HG03342 (cell line): Measurements from ENCODE around the gene MYH9.

Source experiments
- ATAC-seq: cut with Tn5 transposase; IDR thresholded peaks from one replicate; pipeline ENCODE4 v1.9.1; 2021; ENCODE audit warnings: mild to moderate bottlenecking, moderate library complexity; ENCODE audit not compliant: unreplicated experiment

The MYH9 gene

GRCh38 chr22:36333644-36334043 is 54.1 kb downstream of the MYH9 start:
- no peak for ATAC-seq

DNA sequence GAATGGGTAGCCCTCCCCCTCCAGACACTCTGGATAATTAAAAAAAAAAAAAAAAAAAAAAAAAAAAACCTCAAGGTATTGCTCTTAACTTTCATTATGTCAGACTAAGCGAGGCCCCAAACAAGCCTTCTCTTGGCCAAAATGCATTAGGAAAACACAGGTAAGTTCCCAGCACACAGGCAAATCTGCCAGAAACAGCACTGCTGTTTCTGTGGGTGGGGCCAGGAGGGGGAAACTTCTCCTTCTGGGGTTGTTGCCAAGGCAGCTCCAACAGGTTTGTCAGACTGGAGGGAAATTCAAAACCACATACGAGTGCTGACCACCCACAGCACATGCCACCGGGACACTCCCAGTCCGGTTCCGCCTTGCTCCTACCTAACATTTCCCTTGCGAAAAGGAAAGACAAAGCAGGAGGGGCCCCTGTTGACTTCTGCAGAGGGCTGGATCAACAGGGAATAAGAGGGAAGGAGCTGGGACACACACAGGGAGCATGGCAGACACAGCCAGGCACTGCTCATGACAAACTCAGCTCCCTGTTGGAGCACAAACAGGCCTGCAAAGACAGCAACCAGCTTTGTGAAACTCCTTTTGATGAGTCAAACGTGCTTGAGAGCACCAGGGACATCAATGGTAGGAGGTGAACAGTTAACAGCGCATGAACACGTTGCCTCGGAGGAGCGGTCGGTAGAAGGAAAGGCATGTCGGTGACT is 55.0 kb downstream of the MYH9 start:
- no peak for ATAC-seq

- ATAC-seq: no peak
Observed at GRCh38 chr22:36331912-36332622, 55.7 kb downstream of the MYH9 start.

DNA sequence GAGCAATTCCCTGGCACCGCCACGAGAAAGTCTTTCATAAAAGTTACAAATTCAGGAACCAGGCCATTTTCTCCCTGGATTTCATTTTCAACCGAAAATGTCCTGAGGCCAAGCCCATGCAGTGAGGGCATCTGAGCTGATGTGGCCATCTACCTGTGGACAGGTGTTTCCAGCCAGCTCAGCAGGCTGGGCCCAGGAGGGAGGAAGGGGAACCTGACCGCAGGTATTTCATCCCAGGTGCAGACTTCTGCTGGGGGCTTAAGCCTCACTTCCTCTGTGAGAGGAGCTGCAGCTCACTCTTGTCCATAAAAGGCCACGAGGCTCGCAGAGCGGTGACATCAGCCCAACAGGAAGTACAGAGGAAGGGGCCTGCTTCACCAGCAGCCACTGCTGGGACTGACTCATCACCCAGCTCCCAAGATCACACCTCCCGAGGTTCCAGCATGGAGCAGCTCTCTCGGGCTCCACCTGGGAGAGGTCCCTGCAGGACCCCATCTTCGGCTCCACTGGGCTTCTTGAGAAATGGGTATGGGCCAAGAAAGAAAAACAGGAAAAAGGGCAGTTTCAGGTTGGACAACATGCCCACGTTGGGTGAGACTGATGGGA is 56.4 kb downstream of the MYH9 start:
- no peak for ATAC-seq

GRCh38 chr22:36330655-36331305 is 57.0 kb downstream of the MYH9 start:
- no peak for ATAC-seq

- no peak for ATAC-seq
Observed at GRCh38 chr22:36330127-36330526, 57.6 kb downstream of the MYH9 start.

DNA sequence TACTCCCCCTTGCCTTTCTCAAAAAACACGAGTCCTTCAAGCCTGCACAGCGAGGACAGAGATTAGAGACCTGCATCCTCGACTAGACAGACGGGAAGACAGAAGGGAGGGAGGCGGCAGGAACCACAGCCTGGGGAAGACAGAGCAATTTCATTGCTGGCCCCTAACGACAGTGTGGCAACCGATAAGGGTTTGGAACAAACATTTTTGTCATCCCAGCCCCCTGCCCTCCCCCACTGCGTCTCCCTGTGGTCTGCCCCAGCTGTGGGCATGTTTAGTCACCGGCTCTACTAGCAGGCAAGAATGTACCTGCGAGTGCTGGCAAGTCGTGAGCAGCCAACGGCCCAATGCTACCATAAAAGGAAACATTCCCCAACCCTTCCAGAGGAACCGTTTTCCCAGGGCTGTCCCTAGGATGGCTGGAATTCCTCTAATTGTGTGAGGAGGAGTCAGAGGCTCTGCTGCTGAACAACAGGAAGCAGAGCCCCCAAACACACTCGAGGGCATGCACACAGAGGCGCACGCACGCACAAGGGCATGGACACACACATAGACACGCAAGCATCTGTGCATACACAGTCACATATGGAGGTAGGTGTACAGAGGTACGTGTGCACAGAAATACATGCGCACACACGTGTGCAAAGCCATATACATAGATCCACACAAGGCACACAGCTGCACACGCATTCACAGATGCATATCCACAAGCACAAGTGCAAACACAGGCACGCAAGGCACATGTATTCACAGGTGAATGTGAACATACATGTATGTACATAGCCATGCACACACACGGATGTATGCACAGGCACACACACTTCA is 58.3 kb downstream of the MYH9 start:
- no peak for ATAC-seq

GRCh38 chr22:36328635-36329253 is 59.0 kb downstream of the MYH9 start:
- ATAC-seq: no peak

GRCh38 chr22:36327922-36328551 is 59.7 kb downstream of the MYH9 start:
- ATAC-seq: no peak

DNA sequence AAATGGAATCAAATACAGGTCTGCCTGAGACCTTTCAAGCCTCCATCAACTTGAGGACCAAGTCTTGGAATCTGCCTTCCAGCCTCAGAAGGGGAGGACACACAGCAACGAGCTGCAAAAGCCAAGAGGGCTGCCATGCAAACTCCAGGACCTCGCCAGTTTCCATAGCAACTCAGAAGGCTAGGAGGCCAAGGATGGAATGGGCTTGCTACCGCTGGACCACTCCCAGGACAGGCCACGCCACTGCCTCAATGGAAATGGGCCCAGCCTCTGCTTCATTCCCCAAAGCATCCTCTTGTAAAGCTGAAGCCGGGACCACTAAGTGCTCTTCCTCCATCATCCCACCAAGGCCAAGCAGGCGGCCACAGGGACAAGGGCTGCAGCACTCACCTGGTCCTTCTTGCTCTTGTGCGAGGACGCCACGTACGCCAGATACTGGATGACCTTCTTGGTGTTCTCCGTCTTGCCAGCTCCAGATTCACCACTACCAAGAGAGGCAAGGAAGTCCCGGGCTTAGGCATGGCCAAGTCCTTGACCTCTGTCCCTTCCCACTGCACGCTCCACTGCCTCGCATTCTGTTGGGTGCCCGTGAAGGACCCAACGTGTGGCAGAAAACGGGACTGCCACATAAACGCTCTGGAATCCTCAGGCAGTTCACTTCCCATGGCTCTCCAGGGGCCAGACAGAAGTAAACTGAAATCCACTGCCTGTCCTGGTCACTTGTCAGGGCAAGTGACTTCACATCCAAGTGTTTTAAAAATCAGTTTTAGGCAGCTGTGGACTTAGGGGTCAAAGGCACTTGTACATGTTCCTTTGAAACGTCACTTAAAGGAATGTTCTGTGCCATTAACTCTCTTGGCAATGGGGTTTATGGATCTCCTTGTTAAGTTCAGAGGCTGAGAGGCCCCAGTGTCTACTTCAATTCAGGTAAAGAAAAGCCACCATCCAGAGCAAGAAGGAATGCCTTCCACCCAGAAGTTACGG is 61.3 kb downstream of the MYH9 start:
- no peak for ATAC-seq

- no peak for ATAC-seq
Observed at GRCh38 chr22:36325154-36326031, 62.4 kb downstream of the MYH9 start.

DNA sequence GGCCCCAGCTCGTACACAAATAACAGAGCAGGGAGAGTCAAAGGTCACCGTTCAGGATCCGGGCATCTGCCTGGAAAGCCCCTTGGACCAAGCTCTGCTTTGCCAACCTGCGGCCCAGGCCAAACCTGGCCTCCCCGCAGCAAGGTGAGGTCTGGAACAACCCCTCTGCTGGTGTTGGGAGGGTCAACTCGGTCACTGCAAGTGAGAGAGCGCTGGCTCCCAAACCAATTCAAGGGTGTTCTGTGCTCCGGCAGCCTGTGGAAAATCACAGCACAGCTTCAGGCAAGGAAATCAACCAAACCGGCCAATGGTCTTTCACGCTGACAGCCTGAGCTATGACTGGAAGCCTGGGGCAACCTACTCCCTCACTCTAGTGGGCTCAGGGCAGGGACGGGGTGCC is 63.4 kb downstream of the MYH9 start:
- ATAC-seq: no peak

DNA sequence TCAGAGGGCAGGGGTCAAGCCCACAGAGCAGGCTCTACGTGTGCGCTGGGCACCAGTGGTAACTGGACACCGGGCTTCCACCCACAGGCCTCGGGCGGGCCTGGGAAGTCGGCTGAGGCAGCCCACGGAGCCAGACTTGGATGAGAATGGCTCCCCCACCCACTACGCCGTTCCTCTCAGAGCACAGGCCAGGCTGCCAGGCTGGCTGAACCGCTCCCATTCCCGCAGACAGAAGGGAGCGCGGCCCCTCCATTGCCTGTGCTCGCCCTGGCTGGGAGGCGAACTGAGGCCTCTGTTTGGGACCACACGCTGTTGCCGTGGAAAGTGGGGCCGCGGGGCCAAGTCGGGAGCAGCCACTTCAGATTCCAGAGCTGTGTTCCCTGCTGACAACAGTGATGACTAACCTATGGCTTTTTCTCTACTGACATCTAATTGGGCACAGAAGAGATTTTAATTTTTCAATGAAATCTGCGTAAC is 63.9 kb downstream of the MYH9 start:
- no peak for ATAC-seq

DNA sequence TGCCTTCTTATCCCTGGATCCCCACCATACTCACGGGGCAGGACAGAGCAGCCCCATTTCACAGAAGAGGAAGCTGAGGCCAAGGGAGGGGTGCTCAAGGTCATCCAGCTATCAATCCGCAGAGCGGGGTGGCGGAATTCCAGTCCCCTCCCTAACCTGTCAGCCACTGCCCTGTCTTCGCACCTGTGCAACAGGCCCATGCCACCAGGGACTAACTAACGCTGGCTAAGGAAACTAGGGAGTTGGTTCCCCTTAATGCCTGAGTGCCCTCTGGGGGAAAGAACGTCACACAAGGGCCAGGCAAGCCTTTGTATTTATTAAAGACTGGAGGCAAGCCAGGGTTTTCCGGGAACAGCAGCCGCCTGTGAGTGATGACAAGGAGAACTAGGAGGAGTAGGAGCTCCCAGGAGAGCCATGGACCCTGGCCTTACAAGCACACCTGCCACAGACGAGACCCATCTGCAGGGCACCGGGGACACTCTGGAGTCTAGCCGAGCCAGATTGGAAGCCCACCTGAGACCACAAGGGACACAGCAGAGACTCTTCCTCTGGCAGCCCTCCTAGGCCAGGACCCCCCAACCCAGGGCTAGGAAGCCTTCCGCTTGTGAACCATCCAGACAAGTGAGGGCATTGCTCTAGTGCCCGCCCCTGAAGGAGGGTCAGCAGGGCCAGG is 64.4 kb downstream of the MYH9 start:
- ATAC-seq: no peak

DNA sequence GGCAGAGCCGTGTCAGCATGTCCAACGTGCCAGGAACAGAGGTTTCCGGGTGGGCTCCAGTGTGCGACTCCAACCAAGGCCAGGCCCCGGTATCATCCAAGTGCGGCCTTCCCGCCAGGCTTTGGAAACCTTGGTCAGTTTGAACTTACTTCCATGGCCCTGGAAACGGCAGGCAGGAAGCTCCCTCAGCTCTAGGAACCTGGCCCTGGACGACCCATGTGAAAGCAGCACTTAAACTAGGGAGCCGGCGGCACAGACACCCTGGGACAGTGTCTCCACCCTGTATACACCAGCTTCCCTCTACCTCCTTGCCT is 65.2 kb downstream of the MYH9 start:
- no peak for ATAC-seq

GRCh38 chr22:36321797-36322601 is 65.8 kb downstream of the MYH9 start:
- ATAC-seq: no peak
